Mucosa of rectum (tissue), 2 donors: Measurements from ENCODE around the gene HOXB1.

ENCODE experiments used
- H3K27ac ChIP-seq, 2 donors: one replicate each; pipeline ENCODE4 v1.7.0; 2013; ENCODE audit warnings: inconsistent platforms in 2 of 2, low read depth in 2 of 2, low read length in 2 of 2
- H3K27me3 ChIP-seq, 2 donors: one replicate each; pipeline ENCODE4 v1.7.0; 2013; ENCODE audit warnings: low read length in 2 of 2; ENCODE audit not compliant: control insufficient read depth in 2 of 2, insufficient read depth in 2 of 2
- H3K36me3 ChIP-seq, 2 donors: one replicate each; pipeline ENCODE4 v1.7.0; 2013; ENCODE audit warnings: low read length in 2 of 2; ENCODE audit not compliant: control insufficient read depth in 2 of 2, insufficient read depth in 2 of 2
- H3K4me1 ChIP-seq, 2 donors: one replicate each; pipeline ENCODE4 v1.7.0; 2013; ENCODE audit warnings: low read length in 2 of 2, mild to moderate bottlenecking in 1 of 2; ENCODE audit not compliant: control insufficient read depth in 2 of 2, insufficient read depth in 2 of 2
- H3K4me3 ChIP-seq, 2 donors: one replicate each; pipeline ENCODE4 v1.7.0; 2013; ENCODE audit warnings: low read length in 2 of 2
- H3K9ac ChIP-seq, 2 donors: one replicate each; pipeline ENCODE4 v1.7.0; 2013; ENCODE audit warnings: low read length in 2 of 2, low read depth in 1 of 2, mild to moderate bottlenecking in 1 of 2
- H3K9me3 ChIP-seq, 2 donors: one replicate each; pipeline ENCODE4 v1.7.0; 2013; ENCODE audit warnings: low read length in 2 of 2; ENCODE audit not compliant: control insufficient read depth in 2 of 2
- donor health status: healthy.
- donor health status: Normal muscosa, but diverticular disease.

The HOXB1 gene

DNA sequence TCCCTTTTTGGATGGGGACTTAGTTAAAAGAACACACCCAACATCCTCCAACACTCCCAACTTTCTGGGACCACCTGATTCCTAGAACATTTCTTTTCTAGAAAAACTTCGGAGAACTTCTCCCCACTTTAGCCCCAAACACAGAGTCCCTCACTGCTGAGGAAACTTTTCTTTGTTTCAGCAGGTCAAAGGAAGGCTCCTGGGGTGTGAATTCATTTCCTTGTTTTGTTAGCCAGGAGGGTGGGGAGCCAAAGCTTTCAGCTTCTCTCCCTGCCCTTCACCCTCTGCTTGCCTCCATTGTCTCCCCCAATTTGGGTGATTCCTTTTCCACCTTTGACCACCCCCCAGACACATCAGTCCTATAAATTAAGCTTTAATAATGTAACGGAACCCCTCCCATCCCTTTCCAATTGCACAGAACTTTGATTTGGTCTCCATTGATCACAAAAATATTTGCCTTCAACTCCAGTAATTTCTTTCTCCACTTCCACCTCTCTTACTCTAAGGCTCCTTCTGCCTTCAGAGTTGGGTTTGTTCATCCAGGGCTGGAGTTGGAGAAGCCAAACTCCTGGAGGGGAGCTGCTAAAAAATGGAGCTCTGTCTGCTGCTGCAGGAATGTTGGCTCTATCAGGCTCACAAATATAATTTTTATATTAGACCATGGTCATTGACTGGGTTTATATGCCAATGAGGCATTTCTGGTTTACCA lies 37.0 kb upstream of the HOXB1 start:
- Histone ChIP-seq H3K36me3 (peaks cover 6 to 17% of the 10 kb centered on the region in 2 donors), H3K9me3 (no peaks in the 10 kb centered on the region), H3K27ac (peak overlapping the region; percentile 67 to 75), H3K27me3 (peaks cover 0 to 3% of the 10 kb centered on the region in 2 donors), H3K4me1 (peaks cover 36 to 38% of the 10 kb centered on the region in 2 donors), H3K4me3 (peak overlapping the region; percentile 1 to 14), H3K9ac (peak overlapping the region; percentile 24 to 35)

- peak overlapping the region in 1 of 2 donors; percentile 35 for H3K9ac ChIP-seq
Observed at GRCh38 chr17:48567209-48567608, 36.4 kb upstream of the HOXB1 start.

DNA sequence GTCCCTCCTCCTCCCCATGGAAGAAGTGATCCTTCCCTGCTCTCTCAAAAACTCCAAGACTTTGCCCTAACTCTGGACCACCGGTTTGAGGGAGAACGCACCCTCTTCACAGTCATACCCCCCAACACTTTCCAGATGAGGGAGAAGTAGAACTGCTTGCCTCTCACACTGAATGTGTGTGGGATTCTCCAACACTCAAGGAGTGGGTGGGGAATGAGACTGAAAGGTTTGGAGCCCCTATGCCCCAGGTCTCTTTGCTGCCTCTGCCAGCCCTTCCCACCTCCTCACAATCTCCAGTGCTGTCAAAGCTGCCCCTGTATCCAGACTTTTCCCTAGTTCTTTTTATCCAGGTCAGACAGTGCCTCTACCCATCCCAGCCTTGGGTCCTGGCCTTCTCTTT lies 35.9 kb upstream of the HOXB1 start:
- Histone ChIP-seq H3K4me3 (no peak overlapping the region), H3K27ac (peak overlapping the region; percentile 67 to 75), H3K36me3 (peaks cover 0 to 13% of the 10 kb centered on the region in 2 donors), H3K4me1 (peaks cover 32 to 46% of the 10 kb centered on the region in 2 donors), H3K9ac (peak overlapping the region in 1 of 2 donors; percentile 35), H3K27me3 (peaks cover 0 to 3% of the 10 kb centered on the region in 2 donors), H3K9me3 (no peaks in the 10 kb centered on the region)

More at GRCh38 chr17:48567209-48567608, 36.4 kb upstream of the HOXB1 start:
- H3K27ac ChIP-seq, result peak overlapping the region; percentile 67 to 75
- H3K27me3 ChIP-seq, result peaks cover 0 to 3% of the 10 kb centered on the region in 2 donors
- H3K36me3 ChIP-seq, result peaks cover 2 to 13% of the 10 kb centered on the region in 2 donors
- H3K4me3 ChIP-seq, result peak overlapping the region in 1 of 2 donors; percentile 1
- peaks cover 33 to 41% of the 10 kb centered on the region in 2 donors for H3K4me1 ChIP-seq
- H3K9me3 ChIP-seq, result no peaks in the 10 kb centered on the region

- no peaks in the 10 kb centered on the region for H3K9me3 ChIP-seq
- no peak overlapping the region for H3K4me3 ChIP-seq
- H3K36me3 ChIP-seq, result peaks cover 0 to 13% of the 10 kb centered on the region in 2 donors
- peaks cover 37 to 48% of the 10 kb centered on the region in 2 donors for H3K4me1 ChIP-seq
- no peak overlapping the region for H3K9ac ChIP-seq
- peak overlapping the region in 1 of 2 donors; percentile 32 for H3K27ac ChIP-seq
- H3K27me3 ChIP-seq, result peaks cover 0 to 3% of the 10 kb centered on the region in 2 donors
Observed at GRCh38 chr17:48565925-48566710, 35.3 kb upstream of the HOXB1 start.

- H3K4me3 ChIP-seq, result peak overlapping the region in 1 of 2 donors; percentile 50
- H3K36me3 ChIP-seq, result peaks cover 0 to 13% of the 10 kb centered on the region in 2 donors
- no peaks in the 10 kb centered on the region for H3K9me3 ChIP-seq
- peaks cover 42 to 53% of the 10 kb centered on the region in 2 donors for H3K4me1 ChIP-seq
- H3K9ac ChIP-seq, result no peak overlapping the region
- peaks cover 0 to 3% of the 10 kb centered on the region in 2 donors for H3K27me3 ChIP-seq
- H3K27ac ChIP-seq, result peak overlapping the region in 1 of 2 donors; percentile 23
Observed at GRCh38 chr17:48565022-48565554, 34.3 kb upstream of the HOXB1 start.

DNA sequence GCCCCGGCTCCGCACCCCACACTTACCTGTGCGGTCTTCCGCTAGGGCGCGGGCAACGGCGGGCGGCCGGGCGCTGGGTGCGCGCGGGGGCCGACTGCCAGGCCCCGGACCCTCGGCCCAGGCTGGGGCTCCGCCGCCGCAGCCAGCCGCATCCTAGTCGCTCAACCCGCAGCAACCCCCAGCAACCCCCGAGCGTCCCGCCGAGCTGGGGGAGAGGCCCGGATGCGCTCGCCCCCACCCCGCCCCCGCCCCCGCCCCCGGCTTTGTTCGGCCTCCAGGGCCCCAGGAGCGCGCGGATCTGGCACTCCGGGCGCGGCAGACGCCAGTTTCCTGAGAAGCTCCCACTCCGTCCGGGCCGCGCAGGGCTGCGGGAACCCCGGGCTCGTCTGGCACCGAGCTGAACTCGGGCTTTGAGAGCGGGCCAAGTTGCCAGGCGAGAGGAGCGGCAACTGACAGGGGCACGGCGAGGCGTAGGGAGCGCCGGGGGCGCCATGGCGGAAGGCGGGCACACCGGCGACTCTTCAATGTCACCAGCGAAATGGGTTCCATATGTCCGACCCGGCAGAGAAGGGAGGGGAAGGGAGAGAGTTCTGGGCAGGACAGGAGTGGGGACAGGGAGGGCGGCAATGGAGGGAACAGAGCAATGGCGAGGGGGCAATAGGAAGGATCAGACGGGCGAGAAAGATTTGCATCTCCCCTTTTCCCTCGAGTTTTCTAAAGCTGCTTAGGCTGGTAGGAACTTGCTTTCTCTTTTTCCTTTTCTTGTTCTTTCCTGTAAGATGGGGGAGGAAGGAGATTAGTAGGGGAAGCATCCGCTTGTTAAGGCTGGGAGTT lies 33.6 kb upstream of the HOXB1 start:
- H3K27ac ChIP-seq, result peak overlapping the region; percentile 11 to 61
- H3K4me3 ChIP-seq, result peak overlapping the region; percentile 50 to 51
- peak overlapping the region in 1 of 2 donors; percentile 38 for H3K9ac ChIP-seq
- no peaks in the 10 kb centered on the region for H3K9me3 ChIP-seq
- H3K36me3 ChIP-seq, result peaks cover 0 to 13% of the 10 kb centered on the region in 2 donors
- H3K27me3 ChIP-seq, result peaks cover 0 to 3% of the 10 kb centered on the region in 2 donors
- H3K4me1 ChIP-seq, result peaks cover 43 to 59% of the 10 kb centered on the region in 2 donors

DNA sequence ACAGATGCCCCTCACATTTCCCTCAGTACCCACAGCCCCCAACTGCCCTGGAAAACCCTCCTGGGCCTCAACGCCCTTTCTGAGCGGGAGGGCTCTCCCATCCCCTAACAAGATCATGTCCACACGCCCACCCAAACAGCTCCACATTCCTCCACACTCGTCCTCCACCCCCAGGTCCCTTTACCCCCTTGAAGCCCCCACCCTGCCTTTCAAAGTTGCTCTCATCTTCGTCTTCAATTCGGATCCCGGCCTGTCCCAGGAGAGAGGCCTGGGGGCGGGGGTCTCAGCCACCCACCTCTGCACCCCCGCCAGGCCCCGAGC lies 33.0 kb upstream of the HOXB1 start:
- Histone ChIP-seq H3K4me1 (peaks cover 39 to 54% of the 10 kb centered on the region in 2 donors), H3K4me3 (no peak overlapping the region), H3K36me3 (peaks cover 0 to 13% of the 10 kb centered on the region in 2 donors), H3K9me3 (no peaks in the 10 kb centered on the region), H3K27me3 (peaks cover 0 to 3% of the 10 kb centered on the region in 2 donors), H3K27ac (peak overlapping the region in 1 of 2 donors; percentile 32), H3K9ac (no peak overlapping the region)

- peak overlapping the region in 1 of 2 donors; percentile 31 for H3K4me3 ChIP-seq
- H3K36me3 ChIP-seq, result peaks cover 0 to 13% of the 10 kb centered on the region in 2 donors
- H3K27me3 ChIP-seq, result peaks cover 0 to 3% of the 10 kb centered on the region in 2 donors
- H3K4me1 ChIP-seq, result peaks cover 39 to 54% of the 10 kb centered on the region in 2 donors
- H3K9ac ChIP-seq, result no peak overlapping the region
- H3K9me3 ChIP-seq, result no peaks in the 10 kb centered on the region
- H3K27ac ChIP-seq, result peak overlapping the region in 1 of 2 donors; percentile 56
Observed at GRCh38 chr17:48563385-48563838, 32.6 kb upstream of the HOXB1 start.

GRCh38 chr17:48562934-48563333 lies 32.1 kb upstream of the HOXB1 start:
- Histone ChIP-seq H3K36me3 (peaks cover 0 to 13% of the 10 kb centered on the region in 2 donors), H3K9me3 (no peaks in the 10 kb centered on the region), H3K27ac (peak overlapping the region in 1 of 2 donors; percentile 56), H3K4me3 (no peak overlapping the region), H3K27me3 (peaks cover 0 to 3% of the 10 kb centered on the region in 2 donors), H3K4me1 (peaks cover 39 to 52% of the 10 kb centered on the region in 2 donors), H3K9ac (no peak overlapping the region)
